HG02588 (cell line): ENCODE measurements around the gene HADHA.

ENCODE experiments used
- ATAC-seq: cut with Tn5 transposase; IDR thresholded peaks from one replicate; pipeline ENCODE4 v1.9.1; 2021; ENCODE audit warnings: mild to moderate bottlenecking, moderate library complexity; ENCODE audit not compliant: unreplicated experiment

HADHA gene

GRCh38 chr2:26144953-26145680, 99.3 kb downstream of the HADHA start:
- no peak for ATAC-seq

GRCh38 chr2:26144031-26144430, 100.4 kb downstream of the HADHA start:
- ATAC-seq = no peak

- no peak for ATAC-seq
Measured at GRCh38 chr2:26141145-26141769, 103.2 kb downstream of the HADHA start.
